ENCODE results near the gene LPO.

Gene LPO

DNA sequence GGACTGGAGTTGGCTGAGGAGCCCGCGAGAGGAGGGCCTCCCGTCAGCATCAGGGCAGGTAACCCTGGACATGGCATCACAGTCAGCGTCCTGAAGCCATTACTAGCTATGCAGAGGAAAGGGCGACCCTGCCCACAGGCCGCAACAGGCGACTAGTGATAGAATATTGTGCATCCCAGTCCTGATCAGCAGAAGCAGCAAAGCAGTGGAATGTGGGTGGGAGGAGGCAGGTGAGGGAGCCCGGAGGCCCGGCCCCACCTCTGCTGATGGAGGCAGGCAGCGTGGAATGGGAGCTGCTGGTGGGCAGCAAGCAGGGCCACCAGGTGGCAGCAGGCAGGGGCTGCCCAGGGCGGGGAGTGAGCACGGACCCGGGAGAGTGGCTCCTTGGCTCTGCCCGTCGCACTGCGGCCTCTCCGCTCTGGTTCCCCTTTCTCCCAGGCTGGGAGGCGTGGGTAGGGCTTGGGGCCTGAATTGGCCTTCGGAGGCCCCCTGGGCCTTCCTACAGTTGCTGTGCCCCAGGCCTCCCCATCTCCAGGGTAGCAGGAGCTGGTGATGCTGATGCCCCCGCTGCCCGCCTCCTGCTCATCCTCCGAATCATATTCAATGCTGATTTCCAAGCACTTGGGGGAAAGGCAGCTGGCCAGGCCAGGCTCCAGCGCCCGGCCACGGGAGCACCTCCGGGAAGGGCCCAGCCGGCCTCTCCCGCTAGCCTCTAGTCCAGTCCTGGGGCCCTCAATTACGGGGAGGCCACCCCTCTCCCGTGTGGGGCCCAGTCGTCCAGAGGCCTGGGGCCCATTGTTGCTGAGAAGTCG lies 70.0 kb downstream of the LPO start:
- in situ Hi-C loops (cut with HindIII; ENCODE audit: low pct_unique_long_range_greater_than_20kb, low sequenced_read_pairs) = no loop called here
- TF ChIP-seq JUND (IDR thresholded peaks at IDR 0.05; ENCODE audit: low read depth) = no peak
- DNase-seq (ENCODE audit: low read depth in 1 of 2, low spot score in 1 of 2) = no peak

DNA sequence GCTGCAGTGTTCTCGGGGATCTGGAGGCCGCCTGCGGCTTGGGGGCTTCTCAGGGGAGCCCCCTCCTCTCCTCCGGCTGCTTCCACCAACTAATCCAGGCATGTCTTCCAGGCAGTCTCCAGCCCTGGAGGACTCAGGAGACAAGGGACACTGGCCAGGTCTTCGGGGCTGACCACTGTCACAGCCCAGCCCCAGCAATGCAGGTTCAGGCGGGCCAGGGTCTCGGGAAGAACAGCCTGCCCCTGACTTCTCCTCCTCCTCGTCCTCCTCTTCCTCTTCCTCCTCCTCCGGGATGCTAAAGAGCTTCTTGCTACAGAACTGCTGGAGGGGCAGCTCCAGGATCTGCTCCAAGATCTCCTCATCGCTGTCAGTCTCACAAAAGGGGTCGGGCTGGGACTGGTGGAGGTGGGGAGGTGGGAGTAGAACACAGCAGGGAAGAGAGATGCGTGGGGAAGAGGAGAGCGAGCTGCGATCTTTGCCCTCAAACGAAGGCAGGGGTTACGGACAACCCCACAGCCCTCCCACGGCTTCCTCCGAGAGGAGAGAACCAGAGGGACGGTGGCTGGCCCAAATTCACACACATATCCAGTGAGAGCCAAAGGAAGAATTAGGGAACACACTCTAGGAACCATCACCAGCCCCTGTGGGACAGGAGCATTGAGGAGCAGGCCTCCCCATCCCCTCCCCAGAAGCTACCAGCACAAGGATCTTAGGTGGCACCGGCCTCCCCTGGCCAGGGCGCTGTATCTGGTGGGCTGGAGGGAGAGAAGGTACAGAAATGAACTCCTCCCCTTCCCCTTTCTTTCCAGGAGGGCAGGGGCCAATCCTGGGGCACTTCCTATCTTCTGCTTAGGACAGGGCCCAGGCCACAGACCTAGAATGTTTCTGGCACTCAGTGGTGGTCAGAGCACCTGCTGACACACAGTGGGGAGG lies 70.9 kb downstream of the LPO start:
- no peak for TF ChIP-seq JUND (IDR thresholded peaks at IDR 0.05; ENCODE audit: low read depth)
- in situ Hi-C loops (cut with HindIII; ENCODE audit: low pct_unique_long_range_greater_than_20kb, low sequenced_read_pairs) = no loop called here
- DNase-seq (ENCODE audit: low read depth in 1 of 2, low spot score in 1 of 2) = no peak

DNA sequence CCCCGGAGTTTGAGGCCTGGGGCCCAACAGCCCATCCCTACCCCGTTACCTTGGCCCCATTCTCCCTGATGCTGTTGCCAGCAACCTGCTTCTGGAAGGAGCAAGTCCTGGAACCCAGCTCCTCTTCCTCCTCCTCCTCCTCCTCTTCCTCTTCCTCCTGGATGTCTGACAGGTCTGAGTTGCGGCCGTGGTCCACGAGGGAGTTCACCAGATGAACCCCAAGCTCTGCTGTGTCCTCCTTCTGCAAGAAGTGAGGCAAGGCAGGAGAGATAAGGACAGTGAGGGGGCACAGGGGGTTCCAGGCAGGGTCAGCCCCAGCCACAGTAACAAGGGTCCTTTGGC lies 71.5 kb downstream of the LPO start:
- no peak for DNase-seq (ENCODE audit: low read depth in 1 of 2, low spot score in 1 of 2)
- in situ Hi-C loops (cut with HindIII; ENCODE audit: low pct_unique_long_range_greater_than_20kb, low sequenced_read_pairs) = no loop called here
- TF ChIP-seq JUND (IDR thresholded peaks at IDR 0.05; ENCODE audit: low read depth) = no peak

DNA sequence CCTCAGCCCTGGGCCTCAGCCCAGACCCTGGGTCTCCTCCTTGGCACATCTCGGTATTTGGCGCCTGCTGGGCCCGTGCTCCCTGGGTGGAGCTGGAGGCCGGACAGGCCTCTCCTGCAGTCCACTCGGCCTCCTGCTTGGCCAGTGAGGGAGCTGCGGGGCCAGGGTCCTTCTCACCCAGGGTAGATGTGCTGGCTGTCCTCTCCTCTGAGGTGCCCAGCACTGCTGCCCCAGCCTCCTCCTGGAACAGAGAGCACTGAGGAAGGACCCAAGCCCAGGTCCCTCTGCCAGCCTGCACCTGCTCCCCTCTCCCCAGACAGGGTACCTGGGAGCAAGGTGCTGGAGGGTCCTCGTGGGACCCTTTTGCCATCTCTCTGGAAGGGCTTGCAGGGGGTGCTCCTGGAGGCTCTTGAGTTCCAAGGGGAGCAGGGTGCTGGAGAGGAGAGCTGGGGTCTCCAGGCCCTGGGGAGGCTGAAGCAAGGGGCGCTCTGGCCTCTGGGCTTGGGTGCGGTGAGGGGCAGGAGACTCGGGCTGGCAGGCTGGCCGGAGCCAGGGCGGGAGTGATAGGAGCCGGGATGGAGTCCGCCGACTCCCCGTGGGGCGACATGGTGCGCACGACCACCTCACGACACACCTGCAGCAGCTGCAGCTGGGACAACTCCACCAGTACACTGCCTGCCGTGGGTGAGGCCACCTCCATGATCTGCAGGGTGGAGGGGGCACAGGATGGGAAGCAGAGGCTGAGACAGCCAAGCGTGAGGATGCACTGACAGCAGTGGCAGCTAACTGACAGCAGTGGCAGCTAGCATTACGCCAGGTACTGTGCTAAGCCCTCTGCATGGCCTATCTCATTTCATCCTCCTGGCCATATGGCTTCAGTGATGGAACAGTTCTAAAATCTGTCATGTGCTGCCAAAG lies 72.4 kb downstream of the LPO start:
- DNase-seq (ENCODE audit: low read depth in 1 of 2, low spot score in 1 of 2) = no peak
- no peak for TF ChIP-seq JUND (IDR thresholded peaks at IDR 0.05; ENCODE audit: low read depth)
- in situ Hi-C loops (cut with HindIII; ENCODE audit: low pct_unique_long_range_greater_than_20kb, low sequenced_read_pairs) = no loop called here

DNA sequence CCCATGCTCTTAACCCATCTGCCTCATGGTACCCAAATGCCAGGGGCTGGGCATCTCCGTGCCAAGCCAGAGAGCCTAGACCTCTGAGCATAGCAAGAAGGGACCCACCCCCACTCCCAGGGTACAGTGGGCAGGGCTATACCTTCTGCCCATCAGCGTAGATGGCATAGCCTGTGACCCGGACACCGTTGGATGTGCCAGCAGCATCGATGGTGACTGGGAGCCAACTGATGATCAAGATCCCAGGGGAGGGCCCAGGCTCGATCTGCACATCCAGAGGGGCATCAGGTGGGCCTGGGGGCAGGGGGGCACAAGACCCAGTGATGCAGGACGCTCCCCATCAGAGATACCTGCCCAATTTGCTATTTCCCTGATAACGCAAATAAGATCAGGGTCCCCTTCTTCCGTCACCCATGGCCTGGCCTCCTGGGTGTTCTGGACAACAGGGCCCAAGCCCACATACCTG lies 73.1 kb downstream of the LPO start:
- TF ChIP-seq JUND (IDR thresholded peaks at IDR 0.05; ENCODE audit: low read depth) = no peak
- no peak for DNase-seq (ENCODE audit: low read depth in 1 of 2, low spot score in 1 of 2)
- in situ Hi-C loops (cut with HindIII; ENCODE audit: low pct_unique_long_range_greater_than_20kb, low sequenced_read_pairs) = no loop called here

DNA sequence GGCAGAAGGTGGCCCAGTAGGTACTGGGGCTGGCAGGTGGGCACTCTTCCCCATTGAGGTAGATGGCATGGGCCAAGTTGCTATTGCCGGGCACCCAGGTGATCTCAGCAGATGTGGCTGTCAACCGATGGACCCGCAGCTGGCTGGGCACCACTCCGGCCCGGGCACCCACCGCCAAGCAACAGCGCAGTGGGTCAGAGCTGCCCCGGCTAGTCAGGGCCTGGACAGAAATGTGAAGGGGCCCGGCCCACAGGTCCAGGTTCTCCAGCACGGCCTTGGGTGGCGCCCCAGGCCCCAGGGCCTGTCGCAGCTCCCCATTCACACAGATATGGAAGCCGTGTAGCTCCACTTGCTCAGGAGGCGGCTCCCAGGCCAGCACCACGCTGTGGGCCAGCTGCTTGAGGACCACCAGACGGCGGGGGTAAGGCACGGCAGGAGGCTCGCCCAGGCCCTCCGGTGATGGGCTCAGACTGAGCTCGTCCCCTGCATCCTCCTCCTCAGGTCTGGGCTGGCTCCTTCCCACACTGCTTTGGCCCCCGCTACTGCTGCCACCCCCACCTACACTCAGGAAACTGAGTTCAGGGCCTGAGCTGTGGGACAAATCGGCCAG lies 73.7 kb downstream of the LPO start:
- no peak for DNase-seq (ENCODE audit: low read depth in 1 of 2, low spot score in 1 of 2)
- no peak for TF ChIP-seq JUND (IDR thresholded peaks at IDR 0.05; ENCODE audit: low read depth)
- in situ Hi-C loops (cut with HindIII; ENCODE audit: low pct_unique_long_range_greater_than_20kb, low sequenced_read_pairs) = no loop called here

DNA sequence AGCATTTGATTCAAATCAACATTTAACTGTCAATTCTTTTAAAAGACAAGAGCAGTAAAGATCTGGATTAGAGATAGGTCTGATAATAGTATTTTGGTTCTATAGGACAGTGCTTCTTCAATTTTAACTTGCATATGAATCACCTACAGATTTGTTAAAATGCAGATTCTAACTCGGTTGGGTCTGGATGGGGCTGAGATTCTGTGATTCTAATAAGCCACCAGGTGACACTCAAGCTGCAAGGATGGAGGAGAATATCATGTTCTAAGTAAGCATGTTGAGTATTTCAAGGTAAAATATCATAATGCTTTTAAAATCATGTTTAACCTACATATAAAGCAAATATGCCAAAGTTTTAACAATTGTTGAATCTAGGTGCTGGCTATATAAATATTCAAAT lies 74.4 kb downstream of the LPO start:
- DNase-seq (ENCODE audit: low read depth in 1 of 2, low spot score in 1 of 2) = peak in 1 of 2 experiments; percentile 29
- no peak for TF ChIP-seq JUND (IDR thresholded peaks at IDR 0.05; ENCODE audit: low read depth)
- in situ Hi-C loops (cut with HindIII; ENCODE audit: low pct_unique_long_range_greater_than_20kb, low sequenced_read_pairs) = no loop called here

DNA sequence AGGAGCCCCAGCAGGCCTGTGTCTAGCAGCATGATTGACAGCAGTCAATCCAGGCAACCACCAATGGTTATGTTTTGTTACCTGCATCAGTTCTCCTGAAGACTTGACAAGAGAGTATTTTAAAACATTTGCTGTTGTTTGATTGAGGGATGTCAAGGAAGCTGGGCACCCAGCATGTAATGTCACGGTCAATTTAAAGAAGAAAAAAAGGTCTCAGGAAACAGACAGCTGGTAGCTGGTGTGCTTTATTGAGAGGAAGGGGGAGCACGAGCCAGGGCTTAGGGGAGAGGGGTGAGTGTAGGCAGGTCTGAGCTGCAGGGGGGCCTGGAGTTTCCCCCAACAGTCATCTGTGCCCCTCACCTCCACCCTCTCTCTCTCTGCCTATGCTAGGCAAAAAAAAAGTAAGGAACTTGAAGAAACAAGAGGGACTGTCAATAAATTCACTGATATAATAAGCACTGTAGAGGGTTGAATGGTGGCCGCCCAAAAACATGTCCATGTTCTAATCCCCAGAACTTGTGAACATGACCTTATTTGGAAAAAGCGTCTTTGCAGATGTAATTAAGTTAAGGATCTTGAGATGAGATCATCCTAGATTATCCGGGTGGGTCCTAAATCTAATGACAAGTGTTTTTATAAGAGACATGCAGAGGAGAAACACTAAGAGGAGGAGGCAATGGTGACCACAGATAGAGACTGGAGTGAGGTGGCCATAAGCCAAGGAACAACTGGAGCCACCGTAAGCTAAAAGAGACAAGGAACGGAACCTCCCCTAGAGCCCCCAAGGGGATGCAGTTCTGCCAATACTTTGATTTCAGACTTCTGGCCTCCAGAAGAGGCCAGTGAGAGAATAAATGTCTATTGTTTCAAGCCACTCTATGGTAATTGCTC lies 75.7 kb downstream of the LPO start:
- in situ Hi-C loops (cut with HindIII; ENCODE audit: low pct_unique_long_range_greater_than_20kb, low sequenced_read_pairs) = no loop called here
- no peak for DNase-seq (ENCODE audit: low read depth in 1 of 2, low spot score in 1 of 2)

DNA sequence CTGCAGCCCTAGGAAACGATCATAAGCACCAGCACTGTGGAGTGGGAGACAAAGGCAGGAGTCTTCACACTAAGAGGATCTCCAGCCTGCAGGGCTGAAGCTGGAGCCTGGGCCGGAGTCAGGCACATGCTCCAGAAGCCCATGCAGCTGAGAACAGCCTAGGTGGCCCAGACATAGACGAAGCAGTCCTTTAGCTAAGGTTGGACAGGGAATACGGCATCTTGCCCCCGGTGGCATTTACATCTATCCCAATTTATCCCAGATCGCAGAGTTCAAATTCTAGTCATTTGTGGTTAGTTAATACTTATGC lies 76.3 kb downstream of the LPO start:
- DNase-seq (ENCODE audit: low read depth in 1 of 2, low spot score in 1 of 2) = no peak
- in situ Hi-C loops (cut with HindIII; ENCODE audit: low pct_unique_long_range_greater_than_20kb, low sequenced_read_pairs) = no loop called here
- no peak for TF ChIP-seq JUND (IDR thresholded peaks at IDR 0.05; ENCODE audit: low read depth)

More for the DNA sequence above, 75.7 kb downstream of the LPO start:
- no peak for TF ChIP-seq JUND (IDR thresholded peaks at IDR 0.05; ENCODE audit: low read depth)

DNA sequence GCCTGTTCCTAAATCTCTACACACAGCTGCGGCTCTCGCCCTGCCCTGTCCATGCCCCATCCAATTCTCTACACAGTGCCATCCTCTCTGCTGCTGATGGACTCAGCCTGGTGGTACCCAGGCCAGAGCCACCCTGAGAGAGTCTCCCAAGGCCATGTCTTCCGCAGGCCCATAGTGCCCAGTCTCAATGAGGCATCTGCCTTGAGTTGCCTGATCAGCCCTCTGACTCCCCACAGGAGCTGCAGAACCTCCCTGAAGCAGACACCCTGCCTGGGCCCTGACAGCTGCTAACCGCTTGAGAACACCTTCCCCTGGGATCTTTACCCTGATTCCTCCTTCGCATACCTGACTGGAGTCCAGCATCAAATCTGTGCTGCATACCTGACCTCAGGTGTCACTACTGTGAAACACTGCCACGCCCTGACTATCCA lies 76.9 kb downstream of the LPO start:
- no peak for DNase-seq (ENCODE audit: low read depth in 1 of 2, low spot score in 1 of 2)
- no peak for TF ChIP-seq JUND (IDR thresholded peaks at IDR 0.05; ENCODE audit: low read depth)
- in situ Hi-C loops (cut with HindIII; ENCODE audit: low pct_unique_long_range_greater_than_20kb, low sequenced_read_pairs) = no loop called here

DNA sequence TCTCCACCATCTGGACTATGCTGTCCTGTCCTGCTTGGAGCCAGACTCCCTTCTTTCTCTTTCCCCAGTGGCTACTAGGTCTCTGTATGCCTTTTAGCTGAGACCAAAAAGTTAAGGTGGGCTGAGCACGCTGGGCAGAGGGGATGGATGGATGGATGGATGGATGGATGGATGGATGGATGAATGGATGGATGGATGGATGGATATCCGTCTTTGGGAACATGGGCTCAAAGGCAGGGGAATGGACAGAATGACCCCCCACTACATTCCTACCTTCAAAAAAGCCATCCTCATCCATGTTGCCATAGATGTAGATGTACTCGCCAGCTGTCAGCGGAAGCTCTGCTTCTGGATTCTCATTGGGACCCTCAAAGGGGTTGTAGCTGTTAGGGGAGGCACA lies 77.4 kb downstream of the LPO start:
- no peak for DNase-seq (ENCODE audit: low read depth in 1 of 2, low spot score in 1 of 2)
- in situ Hi-C loops (cut with HindIII; ENCODE audit: low pct_unique_long_range_greater_than_20kb, low sequenced_read_pairs) = no loop called here
- TF ChIP-seq JUND (IDR thresholded peaks at IDR 0.05; ENCODE audit: low read depth) = no peak

Data from T47D (cell line).